HL-60/S4 treated with retinoic acid at 250 ng/mL for 4 days and 3 days (cell line): Measurements from ENCODE around the gene KRTAP17-1.
"Not testable (repeated sequence)": the region's sequence is repeated elsewhere in the genome, so short reads cannot be mapped to it uniquely, and the experiment has no call there.

Source experiments
- in situ Hi-C: fragments of 300-500 bp; cut with MboI; formaldehyde crosslinking; loops from 2 replicates; pipeline ENCODE4 v1.7.0; 2022; ENCODE audit warnings: low sequenced_read_pairs

The KRTAP17-1 gene, protein sequence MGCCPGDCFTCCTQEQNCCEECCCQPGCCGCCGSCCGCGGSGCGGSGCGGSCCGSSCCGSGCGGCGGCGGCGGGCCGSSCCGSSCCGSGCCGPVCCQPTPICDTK

DNA sequence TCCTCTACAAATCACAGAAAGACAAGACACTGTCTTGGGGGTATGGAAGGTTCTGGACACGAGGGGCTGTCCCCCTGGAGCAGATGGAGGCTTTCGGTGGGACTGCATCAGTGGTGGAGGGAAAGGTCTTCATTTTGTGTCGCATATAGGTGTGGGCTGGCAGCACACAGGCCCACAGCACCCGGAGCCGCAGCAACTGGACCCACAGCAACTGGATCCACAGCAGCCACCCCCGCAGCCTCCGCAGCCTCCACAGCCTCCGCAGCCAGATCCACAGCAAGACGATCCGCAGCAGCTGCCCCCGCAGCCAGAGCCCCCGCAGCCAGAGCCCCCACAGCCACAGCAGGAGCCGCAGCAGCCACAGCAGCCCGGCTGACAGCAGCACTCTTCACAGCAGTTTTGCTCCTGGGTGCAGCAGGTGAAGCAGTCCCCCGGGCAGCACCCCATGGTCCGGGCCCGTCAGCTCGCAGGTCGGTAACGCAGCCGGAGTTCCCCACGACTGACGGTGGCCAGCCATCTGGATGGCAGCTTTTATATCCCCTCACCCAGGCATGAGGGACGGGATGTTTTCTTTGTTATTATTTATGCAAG is at the start of gene KRTAP17-1:
KRTAP17-1 (minus strand) TSS at position 507 of the 591 bp plus-strand sequence; CDS start at position 447, 60 bp downstream.
- in situ Hi-C loops = no loop called here

DNA sequence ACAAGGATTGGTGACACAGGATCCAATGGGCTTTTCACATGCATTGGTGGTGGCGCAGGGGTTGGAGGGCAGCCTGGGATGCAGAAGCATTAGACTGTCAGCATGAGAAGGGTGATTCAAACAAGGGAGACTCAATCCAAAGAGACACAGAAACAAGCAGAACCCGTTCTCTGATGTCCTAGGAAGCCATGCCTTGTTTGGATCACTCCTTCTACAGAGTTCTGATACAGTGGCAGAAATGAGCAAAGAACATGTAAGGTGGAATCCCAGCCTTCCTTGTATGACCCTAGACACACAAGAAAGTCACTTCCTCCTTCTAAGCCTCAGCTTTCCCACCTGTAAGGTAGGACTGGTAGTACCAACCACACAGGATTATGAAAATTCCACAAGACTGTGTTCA is 48.4 kb upstream of the KRTAP17-1 start:
- in situ Hi-C loops = no loop called here

DNA sequence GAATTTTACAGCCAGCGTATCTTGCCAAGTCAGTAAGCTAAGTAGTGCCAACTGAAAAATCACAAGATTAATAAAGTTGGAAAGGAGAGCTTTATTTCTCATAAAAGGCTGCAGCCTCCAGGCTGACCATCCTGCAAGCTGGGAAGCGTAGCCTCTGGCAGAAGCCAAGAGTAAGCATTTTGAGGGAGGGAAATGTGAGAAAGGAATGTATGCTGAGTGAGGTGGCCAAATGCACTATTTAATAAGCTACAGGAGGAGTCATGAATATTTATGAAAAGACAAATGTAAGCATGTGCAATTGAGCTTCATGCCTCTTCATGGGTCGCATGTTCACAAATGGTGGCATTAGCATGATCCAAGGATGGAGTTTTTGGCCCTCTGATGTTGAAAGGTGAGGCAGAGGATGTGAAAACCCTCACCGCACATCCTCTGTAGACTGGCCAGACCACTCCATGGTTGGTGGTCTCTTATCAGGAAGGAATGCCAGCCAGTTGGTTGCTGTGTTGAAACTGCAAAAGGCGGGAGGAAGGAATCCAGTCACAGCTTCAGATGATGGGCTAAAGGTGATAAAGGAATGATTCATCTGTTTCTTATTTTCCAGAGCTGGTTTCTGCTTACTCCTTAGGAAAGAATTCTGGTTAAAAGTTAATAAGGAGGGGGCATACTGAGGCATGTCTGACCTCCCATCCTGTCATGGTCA is 44.9 kb upstream of the KRTAP17-1 start:
- in situ Hi-C loops = no loop called here

DNA sequence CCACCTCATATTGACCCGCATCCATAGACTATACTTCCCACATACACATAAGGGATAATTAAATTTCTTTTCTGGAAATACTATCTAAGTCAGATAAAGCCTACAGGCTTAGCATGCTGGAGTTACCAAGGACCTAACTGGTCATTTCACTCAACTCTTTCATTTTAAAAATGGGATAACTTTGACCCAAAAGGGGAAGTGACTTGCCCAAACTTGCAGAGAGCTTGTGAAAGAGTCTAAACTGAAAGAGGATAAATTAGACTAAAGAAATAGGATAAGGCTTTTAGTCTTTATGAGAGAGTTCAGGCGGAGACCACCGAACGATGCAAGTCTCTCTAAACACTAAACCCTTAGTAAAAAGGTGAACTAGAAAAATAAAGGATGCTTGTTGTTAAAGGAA is 39.0 kb upstream of the KRTAP17-1 start:
- in situ Hi-C loops = no loop called here

DNA sequence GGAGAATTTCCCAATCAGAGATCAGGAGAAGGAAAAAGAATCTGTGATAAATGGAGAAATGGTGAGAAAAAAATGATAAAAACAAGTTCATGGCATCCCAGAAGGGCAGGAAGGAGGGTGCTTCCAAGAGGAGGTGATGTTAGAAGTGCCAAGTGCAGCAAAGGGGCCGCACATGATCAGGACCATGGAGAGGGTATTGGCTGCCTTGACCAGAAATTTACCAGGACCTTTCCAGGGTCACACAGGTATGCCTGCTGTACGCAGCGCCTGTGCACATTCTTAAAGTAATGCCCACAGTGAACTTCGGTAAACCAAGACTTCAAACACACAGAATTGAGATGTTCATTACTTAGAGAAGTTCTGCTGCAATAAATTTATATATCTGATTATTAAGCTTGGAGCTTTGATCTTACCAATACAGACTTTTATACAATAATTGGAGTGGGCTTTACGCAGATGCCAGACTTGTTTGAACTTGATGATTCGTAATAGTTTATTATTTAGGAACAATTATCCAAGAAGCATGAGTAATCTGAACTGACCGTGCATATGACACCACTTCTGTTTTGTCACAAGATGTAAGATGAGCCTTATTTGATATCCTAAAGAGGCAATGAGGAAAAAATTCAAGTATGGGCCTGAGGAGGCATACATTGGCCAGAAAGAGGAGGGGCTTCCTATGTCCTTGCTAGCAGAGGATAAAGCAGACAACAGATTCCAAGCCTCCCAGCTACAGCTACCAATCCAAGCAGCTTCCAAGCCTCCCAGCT is 37.3 kb upstream of the KRTAP17-1 start:
- in situ Hi-C loops = no loop called here

DNA sequence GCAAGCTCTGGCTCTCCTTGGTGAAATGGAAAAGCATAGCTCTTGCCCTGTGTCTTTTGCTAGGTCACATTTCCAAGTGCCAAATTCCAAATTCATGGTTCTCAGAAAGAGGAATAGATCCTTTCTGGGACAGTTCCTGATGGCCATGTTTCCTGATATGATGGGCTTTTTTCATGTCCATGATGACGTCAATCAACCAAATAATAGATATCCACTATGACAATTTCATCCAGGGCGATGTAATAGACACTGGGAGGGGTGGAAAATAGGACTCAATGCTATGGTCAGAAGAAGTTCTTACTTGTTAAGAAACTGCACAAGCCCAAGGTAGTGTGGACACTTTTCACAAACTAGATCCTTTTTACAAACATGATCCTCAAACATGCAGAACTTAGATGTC is 35.7 kb upstream of the KRTAP17-1 start:
- in situ Hi-C loops = no loop called here

DNA sequence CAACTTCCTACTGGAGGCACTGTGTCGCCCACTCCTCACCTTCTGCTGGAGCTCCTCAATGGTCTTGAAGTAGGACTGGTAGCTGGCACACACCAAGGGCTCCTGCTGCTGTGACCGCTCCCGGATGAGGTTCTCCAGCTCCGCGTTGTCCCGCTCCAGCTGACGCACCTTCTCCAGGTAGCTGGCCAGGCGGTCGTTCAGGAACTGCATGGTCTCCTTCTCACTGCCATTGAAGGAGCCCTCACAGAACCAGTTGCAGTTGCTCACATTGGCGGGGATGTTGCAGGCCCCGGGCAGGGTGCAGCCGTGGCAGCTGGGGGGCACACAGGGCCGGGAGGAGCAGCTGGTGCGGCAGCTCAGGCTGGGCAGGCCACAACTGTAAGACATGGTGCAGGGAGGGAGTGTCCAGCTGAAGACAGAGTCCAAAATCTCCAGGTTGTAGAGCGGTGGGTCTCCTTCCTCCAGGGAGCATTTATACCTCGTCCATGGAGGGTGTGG is 34.9 kb upstream of the KRTAP17-1 start, which contains the start of gene KRT33A:
KRT33A (minus strand) TSS at position 448 of the 498 bp plus-strand sequence; CDS start at position 387, 61 bp downstream.
- in situ Hi-C loops = not testable (repeated sequence)

DNA sequence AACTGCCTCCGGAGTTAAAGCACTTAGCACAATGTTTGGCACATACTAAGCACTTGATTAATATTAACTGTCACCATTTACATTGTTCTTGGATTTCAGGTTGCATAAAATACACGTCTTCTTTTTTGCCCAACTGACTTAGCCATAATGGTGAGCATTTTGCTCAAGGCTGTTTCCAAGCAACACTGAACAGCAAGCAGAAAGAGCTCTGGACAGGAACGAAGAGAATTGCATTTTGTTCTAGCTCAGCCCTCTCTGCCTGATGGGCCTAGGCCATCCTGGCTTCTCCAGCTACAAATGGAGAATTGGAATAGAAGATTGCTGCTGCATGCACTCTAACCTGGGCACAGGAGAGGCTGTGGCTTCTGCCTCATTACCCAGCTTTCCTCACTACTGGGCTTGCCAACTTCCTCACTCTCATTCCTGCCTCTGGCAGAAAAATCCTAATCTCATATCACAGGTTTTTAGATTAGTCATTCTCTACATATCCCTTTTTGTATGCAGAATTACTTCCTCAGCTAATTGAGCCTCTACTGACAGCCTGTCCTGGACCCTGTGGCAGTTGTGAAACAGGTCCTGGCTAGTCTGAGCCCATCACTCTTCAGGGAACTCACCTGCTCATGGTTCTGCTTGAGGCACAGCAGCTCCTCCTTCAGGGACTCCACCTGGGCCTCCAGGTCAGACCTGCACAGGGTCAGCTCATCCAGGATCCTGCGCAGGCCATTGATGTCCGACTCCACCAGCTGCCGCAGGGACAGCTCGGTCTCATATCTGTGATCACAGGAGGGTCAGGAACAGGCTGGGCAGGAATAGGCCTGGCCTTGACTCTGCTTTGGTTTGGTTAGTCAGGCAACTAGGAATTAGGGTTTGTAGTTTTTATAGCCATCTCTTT is 32.6 kb upstream of the KRTAP17-1 start:
- in situ Hi-C loops = no loop called here

DNA sequence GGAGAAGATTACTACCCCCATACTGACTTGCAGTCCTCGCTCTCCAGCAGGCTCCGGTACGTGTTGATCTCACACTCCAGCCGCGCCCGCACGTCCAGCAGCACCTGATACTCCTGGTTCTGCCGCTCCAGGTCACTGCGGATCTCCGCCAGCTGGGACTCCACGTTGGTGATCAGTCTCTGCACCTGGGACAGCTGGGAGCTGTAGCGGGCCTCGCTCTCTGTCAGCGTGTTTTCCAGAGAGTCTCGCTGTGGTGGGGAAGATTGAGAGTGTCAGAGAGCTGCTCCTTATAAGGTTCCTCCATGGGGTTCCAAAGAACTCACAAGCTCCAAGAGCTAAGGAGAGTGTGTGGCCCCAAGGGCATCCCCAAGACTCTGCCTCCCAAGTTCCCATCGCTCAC is 30.9 kb upstream of the KRTAP17-1 start:
- in situ Hi-C loops = not testable (repeated sequence)

DNA sequence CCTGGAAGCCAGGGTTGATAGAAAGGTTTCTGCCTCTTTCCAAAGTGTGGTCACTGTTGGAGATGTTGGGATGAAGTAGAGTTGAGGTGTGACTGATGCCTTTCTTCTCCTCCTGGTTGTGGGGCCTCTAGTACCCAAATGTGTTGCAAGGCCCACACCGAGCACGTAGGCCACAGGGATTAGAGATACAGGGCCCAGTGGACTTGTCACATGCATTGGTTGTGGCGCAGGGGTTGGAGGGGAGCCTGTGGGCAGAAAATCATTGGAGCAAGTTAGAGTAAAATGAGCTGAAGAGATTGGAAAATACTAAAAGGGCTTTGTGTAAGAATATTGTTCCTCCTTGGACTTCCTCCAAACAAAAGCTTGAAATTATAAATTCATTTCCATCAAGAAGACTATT is 30.5 kb upstream of the KRTAP17-1 start:
- in situ Hi-C loops = no loop called here

DNA sequence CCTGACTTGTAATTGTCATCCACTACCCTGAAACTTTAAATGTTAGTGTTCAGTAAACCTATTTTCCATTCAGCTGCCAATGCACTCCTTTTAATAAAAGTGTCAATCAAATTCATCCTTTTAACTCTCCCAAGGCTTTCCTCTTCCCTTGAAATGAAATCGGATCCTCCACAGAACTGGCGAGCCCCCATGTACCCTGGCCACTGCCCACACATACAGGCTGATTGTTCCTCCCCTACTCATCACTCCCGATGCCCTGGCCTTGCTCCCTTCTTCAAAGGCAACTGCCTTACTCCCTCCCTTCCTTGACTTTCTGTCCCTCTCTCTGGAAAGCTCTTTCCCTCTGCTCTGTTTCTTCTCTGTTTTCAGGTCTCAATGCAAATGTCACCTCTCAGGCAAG is 27.5 kb upstream of the KRTAP17-1 start:
- in situ Hi-C loops = no loop called here

DNA sequence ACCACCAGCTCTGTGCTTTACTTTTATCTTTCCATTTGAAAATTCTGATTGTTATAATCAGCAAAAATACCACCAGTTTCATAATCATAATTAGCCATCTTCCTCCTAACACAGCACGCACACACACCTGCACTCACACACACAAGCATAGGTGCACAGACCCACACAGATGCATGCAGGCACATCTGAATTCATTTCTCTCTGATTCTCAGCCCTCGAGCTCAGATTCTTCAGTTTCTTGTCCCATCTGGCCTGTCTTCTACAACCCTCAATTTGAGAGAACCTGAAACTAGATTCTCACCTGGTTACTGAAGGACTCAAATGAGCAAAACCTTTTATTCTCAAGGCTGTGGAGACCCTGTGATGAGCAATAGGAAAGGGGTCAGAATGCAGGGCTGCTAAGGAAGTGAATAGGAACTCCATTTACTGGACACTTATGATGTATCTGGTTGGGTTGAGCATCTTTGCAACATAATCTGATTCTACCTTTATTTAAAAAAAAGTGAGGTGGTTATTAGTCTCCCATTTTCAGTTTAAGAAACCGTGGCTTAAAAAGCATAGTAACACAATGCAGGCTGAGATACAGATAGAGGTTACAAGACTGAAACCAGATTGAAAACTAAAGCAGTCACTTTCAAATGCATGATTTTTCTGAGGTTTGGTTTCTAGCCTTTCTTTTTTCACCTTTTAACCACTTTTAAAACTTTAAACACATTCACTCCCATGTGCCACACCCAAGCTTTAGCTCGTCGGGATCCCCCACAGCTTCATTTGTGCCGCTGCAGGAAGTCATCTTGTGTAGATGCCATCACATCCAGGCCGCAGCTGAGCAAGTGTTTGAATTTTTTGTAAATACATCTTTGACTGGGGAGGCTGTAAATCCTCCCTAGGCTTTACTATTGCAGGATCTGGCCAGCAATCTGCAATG is 25.7 kb upstream of the KRTAP17-1 start:
- in situ Hi-C loops = no loop called here

DNA sequence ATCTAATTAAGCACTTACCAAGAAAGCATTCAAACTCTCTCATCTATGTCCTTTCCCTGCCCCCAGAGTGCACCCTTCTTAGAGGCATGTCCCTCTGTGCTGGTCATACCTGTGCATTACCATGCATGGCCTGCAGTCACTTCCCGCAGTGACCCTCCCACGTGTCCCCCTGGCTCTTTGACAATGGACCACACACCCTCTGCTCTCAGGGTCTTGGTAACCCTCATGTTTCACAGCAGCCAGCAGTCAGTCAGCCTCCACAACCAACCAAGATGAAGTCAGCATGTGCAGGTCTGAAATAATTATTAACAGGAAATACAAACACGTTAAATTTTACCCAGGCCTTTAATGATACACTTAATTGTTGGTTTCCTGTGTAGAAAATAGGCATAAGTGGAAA is 25.0 kb upstream of the KRTAP17-1 start:
- in situ Hi-C loops = no loop called here

DNA sequence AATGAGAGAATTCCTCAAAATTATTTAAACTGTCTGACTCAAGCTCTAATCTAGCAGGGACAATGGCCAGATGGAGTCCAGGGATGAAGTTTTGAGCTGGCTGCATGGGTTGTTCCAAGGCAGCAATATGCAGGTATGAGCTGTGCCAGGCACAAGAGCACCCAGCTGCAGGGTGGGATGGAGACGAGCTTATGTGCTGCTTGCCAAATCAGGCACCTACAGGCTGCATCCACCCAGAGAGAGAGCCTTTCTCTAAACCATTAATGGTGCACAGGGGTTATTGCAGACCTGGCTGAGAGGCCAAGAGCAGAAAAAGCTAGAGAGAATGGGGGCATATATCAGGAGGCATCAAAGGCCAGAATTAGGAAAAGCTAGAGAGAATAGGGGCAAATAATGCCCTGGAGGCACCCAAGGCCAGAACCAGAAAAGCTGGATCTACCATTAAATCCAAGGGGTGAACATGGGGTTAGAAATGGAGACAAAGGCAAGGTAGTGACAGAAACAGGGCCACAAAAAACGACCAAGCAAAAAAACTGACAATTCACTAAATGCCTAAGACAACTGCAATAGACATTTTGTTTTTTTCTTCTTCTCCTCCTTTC is 24.2 kb upstream of the KRTAP17-1 start:
- in situ Hi-C loops = no loop called here

DNA sequence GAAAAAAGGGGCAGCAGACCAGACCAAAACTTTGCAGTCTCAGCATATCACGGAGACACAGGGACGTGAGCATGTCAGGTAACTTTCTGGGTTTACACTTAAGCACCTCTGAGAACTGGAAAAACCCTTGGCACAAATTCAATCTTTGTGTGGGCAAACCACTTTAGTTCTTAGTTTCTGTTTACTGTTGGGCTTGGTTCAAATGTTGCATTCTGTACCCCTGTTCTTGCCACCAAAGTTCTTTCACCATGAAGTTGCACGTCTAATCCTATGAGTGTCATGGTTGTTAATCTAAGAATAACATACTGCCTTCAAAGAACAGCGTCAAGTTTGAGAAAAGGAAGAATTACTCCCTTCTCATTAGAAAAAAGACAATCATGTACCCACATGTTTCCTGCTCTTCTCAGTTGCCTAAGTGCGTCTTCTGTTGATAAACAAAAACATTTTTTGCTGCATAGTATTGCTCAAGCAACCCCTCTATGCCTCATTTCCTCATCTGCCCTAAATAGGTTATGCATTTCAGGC is 23.5 kb upstream of the KRTAP17-1 start:
- in situ Hi-C loops = no loop called here

DNA sequence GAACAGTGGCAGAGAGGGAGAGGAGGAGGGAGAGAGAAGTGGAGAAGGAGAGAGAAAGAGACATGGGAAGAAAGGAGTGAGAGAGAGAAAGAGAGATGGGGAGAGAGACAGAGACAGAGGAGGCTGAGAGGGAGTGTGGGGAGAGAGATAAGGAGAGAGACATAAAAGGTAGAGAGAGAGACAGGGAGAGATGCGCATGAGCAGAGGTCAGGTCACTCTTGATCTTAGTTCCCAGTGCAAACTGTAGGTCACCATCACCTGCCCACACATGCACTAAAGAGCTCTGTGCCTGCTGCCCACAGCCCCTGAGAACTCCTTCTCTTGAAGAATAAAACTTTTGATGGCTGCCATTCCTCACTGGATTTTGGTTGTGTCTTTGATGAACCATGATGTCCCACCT is 20.2 kb upstream of the KRTAP17-1 start:
- in situ Hi-C loops = no loop called here

DNA sequence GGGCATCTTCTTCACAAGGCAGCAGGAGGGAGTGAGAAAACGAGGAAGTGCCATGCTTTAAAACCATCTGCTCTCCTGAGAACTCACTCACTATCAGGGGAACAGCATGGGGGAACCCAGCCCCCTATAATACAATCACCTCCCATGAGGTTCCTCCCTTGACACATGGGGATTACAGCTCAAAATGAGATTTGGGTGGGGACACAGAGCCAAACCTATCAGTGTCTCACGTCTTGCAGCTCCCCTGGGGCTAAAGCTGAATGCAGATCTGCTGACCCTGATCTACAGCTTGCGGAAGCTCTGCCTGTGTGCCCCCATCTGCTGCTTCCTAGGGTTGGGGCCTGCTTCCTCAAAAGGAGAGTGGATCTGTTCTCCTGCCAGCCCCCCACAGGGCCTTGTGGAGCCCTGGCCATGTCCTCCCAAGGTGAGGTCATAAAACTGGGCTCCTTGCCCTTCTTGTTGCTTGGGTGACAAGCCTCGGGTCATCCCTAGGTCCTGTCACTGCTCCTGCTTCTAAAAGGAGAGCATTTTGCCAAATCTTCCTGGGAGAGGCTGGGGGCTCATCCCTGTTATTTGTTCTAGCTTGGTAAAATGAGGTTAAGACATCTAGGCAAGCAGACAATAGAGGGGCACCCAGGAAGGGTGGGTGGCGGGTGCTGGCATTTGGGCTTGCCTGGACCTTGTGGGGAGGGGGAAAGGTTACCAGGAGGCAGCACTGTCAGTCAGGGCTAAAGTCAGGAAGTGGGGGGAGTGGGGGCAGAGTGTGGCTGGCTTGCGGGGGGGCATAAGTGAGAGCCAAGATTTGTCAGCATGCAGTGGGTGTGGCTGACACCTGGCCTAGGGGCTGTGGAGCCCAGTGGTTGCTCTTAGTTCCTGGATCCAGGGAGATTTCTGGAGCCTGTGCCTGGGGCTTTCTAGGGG is 19.1 kb upstream of the KRTAP17-1 start:
- in situ Hi-C loops = no loop called here

DNA sequence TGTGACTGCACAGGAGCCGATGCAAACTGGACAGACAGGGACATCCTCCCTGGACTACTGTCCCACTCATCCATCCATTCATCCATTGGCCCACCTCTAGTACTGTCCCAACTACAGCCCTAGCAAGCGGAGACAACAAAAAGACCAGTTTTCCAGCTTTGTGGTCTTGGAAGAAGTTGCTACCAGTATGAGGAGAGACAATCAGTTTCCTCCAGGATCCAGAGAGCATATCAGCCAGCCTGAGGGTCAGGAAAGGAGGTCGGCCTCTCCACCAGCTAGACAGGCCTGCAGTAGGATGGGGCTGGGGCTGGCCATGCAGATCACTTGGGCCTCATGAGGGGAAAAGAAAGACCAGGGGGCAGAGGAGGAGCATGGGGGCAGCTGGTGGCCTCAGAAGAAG is 18.3 kb upstream of the KRTAP17-1 start:
- in situ Hi-C loops = no loop called here
